Esophagus muscularis mucosa (tissue), 4 donors: ENCODE data around the gene BLOC1S5. TPM values are rescaled to one million over a fixed set of nuclear protein-coding genes. Genes with fewer than 3 reads are reported as not detected.

ENCODE experiments used
- DNase-seq: peaks from one replicate; pipeline ENCODE4 v3.0.0-alpha.2; 2017; ENCODE audit errors: extremely low spot score
- H3K27ac ChIP-seq, 4 donors: fragments of 200-600 bp; sonication (generic); replicated peaks in 1 of 4; 1 replicate in 3 of 4; 2 replicates in 1 of 4; pipeline ENCODE4 v1.5.1; 2016 to 2019; ENCODE audit warnings: mild to moderate bottlenecking in 1 of 4
- H3K27me3 ChIP-seq, 4 donors: fragments of 200-600 bp; sonication (generic); one replicate each; pipeline versions ENCODE4 v1.5.1 to v1.6.0; 2016 to 2019
- H3K36me3 ChIP-seq, 4 donors: fragments of 200-600 bp; sonication (generic); one replicate each; pipeline ENCODE4 v1.5.1; 2016 to 2019
- H3K4me1 ChIP-seq, 4 donors: fragments of 200-600 bp; sonication (generic); one replicate each; pipeline ENCODE4 v1.5.1; 2016 to 2019
- H3K4me3 ChIP-seq, 4 donors: fragments of 200-600 bp; sonication (generic); 1 replicate in 2 of 4; 2 replicates in 2 of 4; pipeline ENCODE4 v1.5.1; 2016 to 2019; ENCODE audit warnings: mild to moderate bottlenecking in 4 of 4, moderate library complexity in 1 of 4
- H3K9me3 ChIP-seq, 4 donors: fragments of 200-600 bp; sonication (generic); 1 replicate in 3 of 4; 2 replicates in 1 of 4; pipeline ENCODE4 v1.5.1; 2016 to 2019
- CTCF ChIP-seq, 3 experiments: fragments of 200-600 bp in 2 of 3; fragments of 450-650 bp in 1 of 3; sonication (generic) in 2 of 3; IDR thresholded peaks; one replicate each; pipeline ENCODE4 v1.5.1; 2017 to 2019; ENCODE audit warnings: antibody characterized with exemption in 3 of 3, mild to moderate bottlenecking in 2 of 3, moderate library complexity in 1 of 3
- EP300 ChIP-seq: sonication (generic); formaldehyde crosslinking; IDR thresholded peaks from one replicate; pipeline ENCODE4 v1.6.1; 2017; ENCODE audit warnings: antibody characterized with exemption
- POLR2A ChIP-seq: fragments of 450-650 bp; IDR thresholded peaks from one replicate; pipeline ENCODE4 v1.6.1; 2017; ENCODE audit warnings: antibody characterized with exemption, moderate library complexity, mild to moderate bottlenecking, low read depth
- POLR2AphosphoS5 ChIP-seq, 2 donors: sonication (generic); formaldehyde crosslinking; IDR thresholded peaks; one replicate each; pipeline ENCODE4 v1.6.1; 2017; ENCODE audit warnings: antibody characterized with exemption in 2 of 2
- WGBS: methylation state at CpG from one replicate; pipeline ENCODE4 v1.1.5; 2018; 5-methylcytosine and 5-hydroxymethylcytosine counted together
- intact Hi-C: fragments of 100-400 bp; cut with DNase I; formaldehyde crosslinking; loops from one replicate; pipeline ENCODE4 v1.15.1; 2023
- total RNA-seq, 4 donors: library from RNA; depleted of rRNA; stranded (reverse); fragments of >200 nt; gene quantifications; one replicate each; pipeline versions ENCODE4 v1.1.0 to v1.2.1, GENCODE V29; 2016

The BLOC1S5 gene
- total RNA-seq, 4 donors from 2014 or later: 10.4 to 15.6 (median 11.2) TPM

GRCh38 chr6:8077991-8078390, 13.8 kb upstream of the BLOC1S5 start:
- no peak for TF ChIP-seq EP300
- no peak for TF ChIP-seq POLR2AphosphoS5 (IDR thresholded peaks at IDR 0.05)
- no peak for TF ChIP-seq POLR2A
- no peak for TF ChIP-seq CTCF (IDR thresholded peaks at IDR 0.05)

DNA sequence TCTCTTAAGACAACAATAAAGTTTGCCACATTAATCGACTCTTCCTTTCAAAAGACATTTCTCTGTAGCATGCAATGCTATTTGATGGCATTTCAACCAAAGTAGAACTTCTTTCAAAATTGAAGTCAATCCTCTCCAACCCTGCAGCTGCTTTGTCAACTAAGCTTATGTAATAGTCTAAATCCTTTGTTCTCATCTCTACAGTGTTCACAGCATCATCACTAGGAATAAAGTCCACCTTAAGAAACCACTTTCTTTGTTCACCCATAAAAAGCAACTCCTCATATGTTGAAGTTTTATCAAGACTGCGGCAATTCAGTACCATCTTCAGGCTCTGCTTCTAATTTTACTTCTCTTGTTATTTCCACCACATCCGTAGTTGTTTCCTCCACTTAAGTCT, 11.5 kb upstream of the BLOC1S5 start:
- Histone ChIP-seq H3K9me3 (no peaks in the 10 kb centered on the region), H3K4me3 (no peak overlapping the region), H3K4me1 (no peaks in the 10 kb centered on the region), H3K36me3 (no peaks in the 10 kb centered on the region), H3K27ac (no peak overlapping the region), H3K27me3 (no peaks in the 10 kb centered on the region)
- no peak for DNase-seq
- WGBS: 86% methylated on average over 3 of the region's 3 CpGs
- intact Hi-C loops: no loop called here
- TF ChIP-seq CTCF (IDR thresholded peaks at IDR 0.05) (no peak), POLR2AphosphoS5 (IDR thresholded peaks at IDR 0.05) (no peak), EP300 (no peak)

More at GRCh38 chr6:8077991-8078390, 13.8 kb upstream of the BLOC1S5 start:
- H3K9me3 ChIP-seq: no peaks in the 10 kb centered on the region
- H3K4me1 ChIP-seq: peaks cover 0 to 6% (median 3%) of the 10 kb centered on the region in 4 donors
- no peaks in the 10 kb centered on the region for H3K27me3 ChIP-seq
- 72% methylated on average over 2 of the region's 2 CpGs for WGBS
- no peak for DNase-seq
- no peak overlapping the region for H3K27ac ChIP-seq
- H3K36me3 ChIP-seq: no peaks in the 10 kb centered on the region
- intact Hi-C loops: no loop called here
- no peak overlapping the region for H3K4me3 ChIP-seq

DNA sequence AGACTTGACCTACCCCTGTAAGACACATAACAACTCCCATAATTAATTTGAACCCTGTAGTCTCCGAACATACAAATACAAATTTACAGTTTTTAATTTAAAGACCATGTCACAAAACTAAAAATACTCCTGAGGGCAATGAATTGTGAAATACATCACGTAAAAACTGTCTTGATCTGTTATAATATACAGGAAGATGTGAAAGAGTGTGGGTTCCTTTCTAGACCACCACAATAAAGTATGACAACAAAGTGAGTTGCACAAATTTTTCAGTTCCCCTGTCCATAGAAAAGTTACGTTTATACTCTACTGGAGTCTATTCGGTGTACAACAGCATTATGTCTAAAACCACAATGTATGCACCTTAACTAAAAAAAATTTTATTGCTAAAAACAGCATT, 11.0 kb upstream of the BLOC1S5 start:
- Histone ChIP-seq H3K4me1 (no peaks in the 10 kb centered on the region), H3K4me3 (no peak overlapping the region), H3K36me3 (no peaks in the 10 kb centered on the region), H3K27ac (no peak overlapping the region), H3K27me3 (no peaks in the 10 kb centered on the region), H3K9me3 (no peaks in the 10 kb centered on the region)
- intact Hi-C loops: no loop called here
- TF ChIP-seq POLR2AphosphoS5 (IDR thresholded peaks at IDR 0.05) (no peak), EP300 (no peak), CTCF (IDR thresholded peaks at IDR 0.05) (no peak), POLR2A (no peak)
- WGBS: 87% methylated on average over 4 of the region's 4 CpGs
- DNase-seq: no peak

GRCh38 chr6:8074213-8074612, 10.0 kb upstream of the BLOC1S5 start:
- Histone ChIP-seq H3K4me1 (no peaks in the 10 kb centered on the region), H3K9me3 (no peaks in the 10 kb centered on the region), H3K27me3 (no peaks in the 10 kb centered on the region), H3K27ac (no peak overlapping the region), H3K36me3 (no peaks in the 10 kb centered on the region), H3K4me3 (no peak overlapping the region)
- intact Hi-C loops: no loop called here
- 86% methylated on average over 4 of the region's 4 CpGs for WGBS
- DNase-seq: no peak
- TF ChIP-seq POLR2A: no peak
- TF ChIP-seq POLR2AphosphoS5 (IDR thresholded peaks at IDR 0.05): no peak
- TF ChIP-seq EP300: no peak
- TF ChIP-seq CTCF (IDR thresholded peaks at IDR 0.05): no peak

GRCh38 chr6:8073758-8074157, 9.6 kb upstream of the BLOC1S5 start:
- no peak for TF ChIP-seq EP300
- no peak for TF ChIP-seq CTCF (IDR thresholded peaks at IDR 0.05)
- no peak for TF ChIP-seq POLR2A
- no peak for TF ChIP-seq POLR2AphosphoS5 (IDR thresholded peaks at IDR 0.05)

More at GRCh38 chr6:8073758-8074157, 9.6 kb upstream of the BLOC1S5 start:
- Histone ChIP-seq H3K36me3 (no peaks in the 10 kb centered on the region), H3K27me3 (no peaks in the 10 kb centered on the region), H3K4me3 (no peak overlapping the region), H3K27ac (no peak overlapping the region), H3K9me3 (no peaks in the 10 kb centered on the region), H3K4me1 (no peaks in the 10 kb centered on the region)
- no peak for DNase-seq
- 87% methylated on average over 3 of the region's 3 CpGs for WGBS
- intact Hi-C loops: no loop called here
